ENCODE measurements around the gene EMC10.

Gene EMC10

DNA sequence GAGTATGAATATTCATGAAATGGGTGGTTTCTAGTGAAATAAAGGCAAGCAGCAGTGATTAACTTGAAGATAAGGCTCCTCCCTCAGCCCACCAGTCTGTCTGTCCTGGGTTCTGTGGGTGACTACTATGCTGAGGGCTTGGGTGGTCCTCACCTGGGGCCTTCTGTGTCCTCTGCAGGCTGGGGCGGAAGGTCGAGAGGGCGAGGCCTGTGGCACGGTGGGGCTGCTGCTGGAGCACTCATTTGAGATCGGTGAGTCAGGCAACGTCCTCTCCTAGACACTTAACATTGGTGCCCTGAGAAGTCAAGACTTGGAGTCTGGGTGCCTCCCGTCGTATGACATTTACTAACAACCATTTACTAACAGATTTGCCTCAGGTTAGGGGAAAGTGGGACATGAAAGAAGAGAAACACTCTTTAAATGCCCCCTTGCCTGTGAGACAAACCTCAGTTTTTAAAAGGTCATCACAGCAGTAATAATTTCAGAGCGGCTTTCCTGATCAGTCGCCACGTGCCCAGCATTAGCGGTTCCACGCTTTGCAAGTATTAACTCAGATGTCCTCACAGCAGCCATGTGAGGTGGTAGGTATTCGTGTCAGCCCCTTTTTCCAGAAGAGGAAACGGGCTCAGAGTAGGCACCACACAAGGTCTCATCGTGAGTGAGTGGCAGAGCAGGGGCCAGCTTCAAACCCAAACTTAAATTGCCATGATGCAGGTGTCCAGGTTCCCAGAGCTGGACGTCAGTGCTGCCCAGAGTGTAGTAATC, 1.6 kb downstream of the EMC10 start:
- no peak for DNase-seq (ENCODE audit: low read depth in 2 of 2, low spot score in 1 of 2)

DNA sequence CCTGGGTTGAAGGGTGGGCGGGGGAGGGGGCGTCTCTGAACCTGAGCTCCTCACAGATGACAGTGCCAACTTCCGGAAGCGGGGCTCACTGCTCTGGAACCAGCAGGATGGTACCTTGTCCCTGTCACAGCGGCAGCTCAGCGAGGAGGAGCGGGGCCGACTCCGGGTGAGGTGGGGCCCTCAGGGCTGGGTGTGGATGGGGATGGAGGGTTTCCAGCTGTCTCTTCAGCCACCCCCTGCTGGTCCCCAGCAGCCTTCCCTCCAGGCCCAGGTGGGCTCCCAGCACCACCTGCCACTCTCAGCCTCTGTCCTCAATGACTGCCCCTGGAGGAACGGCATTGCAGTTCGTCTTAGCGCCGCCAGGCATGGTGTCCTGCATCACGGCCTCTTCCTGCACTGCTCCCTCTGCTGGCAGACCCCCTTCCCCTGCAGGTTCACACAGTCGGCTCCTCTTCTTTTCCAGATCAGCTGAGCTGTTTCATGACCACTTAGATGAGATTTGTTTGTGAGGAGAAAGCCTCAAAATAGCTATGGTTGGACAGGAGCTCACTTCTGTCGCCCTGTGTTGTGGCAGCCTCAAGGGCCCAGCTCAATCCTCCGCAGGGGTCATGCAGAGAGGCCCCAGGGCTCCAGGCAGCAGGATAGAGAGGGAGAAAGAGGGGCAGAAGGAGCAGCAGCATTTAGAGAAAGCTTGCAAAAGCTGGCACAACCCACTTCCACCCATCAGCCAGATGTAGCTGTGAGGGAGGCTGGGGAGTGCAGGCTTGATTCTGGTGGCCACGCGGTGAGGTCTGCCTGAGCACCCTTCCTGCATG, 2.8 kb downstream of the EMC10 start:
- no peak for DNase-seq (ENCODE audit: low read depth in 2 of 2, low spot score in 1 of 2)

DNA sequence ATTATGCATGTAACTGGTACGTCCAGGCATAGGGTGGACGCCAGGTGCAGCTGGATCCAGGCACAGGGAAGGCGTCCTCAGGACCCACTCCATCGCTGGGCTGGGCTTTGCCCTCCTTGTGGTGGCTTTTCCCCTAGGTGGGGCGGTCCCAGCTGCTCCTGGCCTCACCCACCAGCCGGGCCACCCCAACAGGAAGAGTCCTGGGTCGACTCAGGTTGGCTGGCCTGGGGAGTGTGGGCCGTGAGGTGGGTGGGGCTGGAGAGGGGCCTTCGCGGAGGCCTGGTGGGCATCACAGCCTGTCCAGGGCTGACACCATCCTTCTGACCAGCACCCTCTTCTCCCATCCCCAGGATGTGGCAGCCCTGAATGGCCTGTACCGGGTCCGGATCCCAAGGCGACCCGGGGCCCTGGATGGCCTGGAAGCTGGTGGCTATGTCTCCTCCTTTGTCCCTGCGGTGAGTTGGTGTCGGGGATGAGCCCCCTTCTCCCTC, 3.5 kb downstream of the EMC10 start:
- DNase-seq (ENCODE audit: low read depth in 2 of 2, low spot score in 1 of 2), result no peak

DNA sequence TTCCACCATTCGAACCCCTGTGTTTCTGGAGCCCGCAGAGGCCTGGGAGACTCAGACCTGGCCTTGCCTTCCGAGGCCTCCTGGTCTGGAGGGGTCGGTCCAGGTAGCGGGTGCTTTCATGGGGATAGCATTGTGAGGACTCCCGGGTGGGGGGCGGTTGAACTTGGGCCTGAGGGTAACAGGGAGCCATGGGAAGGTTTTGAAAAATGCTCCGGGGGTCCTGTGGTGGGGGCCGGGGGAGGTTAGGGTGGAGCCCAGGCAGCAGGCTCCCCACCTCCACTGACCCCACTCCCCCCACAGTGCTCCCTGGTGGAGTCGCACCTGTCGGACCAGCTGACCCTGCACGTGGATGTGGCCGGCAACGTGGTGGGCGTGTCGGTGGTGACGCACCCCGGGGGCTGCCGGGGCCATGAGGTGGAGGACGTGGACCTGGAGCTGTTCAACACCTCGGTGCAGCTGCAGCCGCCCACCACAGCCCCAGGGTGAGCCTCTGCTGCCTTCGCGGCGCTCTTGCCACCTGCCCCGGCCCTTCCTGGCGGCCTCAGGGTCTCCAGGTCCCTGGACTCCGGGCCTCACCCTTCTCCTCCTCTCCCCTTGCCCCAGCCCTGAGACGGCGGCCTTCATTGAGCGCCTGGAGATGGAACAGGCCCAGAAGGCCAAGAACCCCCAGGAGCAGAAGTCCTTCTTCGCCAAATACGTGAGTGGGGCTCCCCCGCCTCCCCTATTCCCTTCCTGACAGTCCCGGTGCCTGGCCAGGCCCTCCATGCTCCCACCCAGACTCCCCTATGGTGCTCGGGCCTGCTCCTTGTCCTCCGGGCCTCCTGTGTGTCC, 4.2 kb downstream of the EMC10 start:
- DNase-seq (ENCODE audit: low read depth in 2 of 2, low spot score in 1 of 2), result no peak

DNA sequence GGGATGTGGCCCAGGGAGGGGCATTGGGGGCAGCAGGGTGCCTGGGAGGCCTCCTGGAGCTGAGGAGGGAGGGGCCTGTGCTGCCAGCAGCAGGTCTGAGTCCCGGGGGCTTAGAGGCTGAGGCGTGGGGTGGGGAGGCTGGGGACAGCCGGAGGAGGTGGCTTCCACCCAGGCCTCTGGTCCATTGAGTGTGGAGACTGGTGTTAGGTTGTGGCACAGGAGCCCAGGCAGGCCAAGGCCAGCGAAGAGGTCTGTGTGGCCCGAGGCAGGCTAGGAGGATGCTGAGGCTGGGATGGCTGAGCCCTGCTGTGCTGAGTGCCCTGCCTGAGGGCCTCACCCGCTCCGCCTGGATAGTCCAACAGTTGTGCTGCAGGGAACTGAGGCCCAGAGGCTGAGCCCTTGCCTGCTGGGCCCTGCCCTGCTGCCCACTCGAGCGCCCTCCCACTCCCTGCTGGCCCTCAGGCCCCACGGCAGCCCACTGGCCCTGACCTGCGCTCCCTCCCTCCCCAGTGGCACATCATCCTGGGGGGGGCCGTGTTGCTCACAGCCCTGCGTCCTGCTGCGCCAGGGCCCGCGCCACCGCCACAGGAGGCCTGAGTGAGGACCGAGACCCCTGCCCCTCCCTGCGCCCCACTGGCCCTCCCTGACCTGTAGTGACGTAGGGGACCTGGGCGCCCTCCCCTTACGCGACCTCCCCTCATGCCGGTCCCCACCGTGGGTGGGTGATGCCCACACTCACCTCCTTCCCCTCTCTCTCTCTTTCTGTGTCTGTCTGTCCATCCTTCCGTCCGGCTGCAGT, 5.2 kb downstream of the EMC10 start:
- DNase-seq (ENCODE audit: low read depth in 2 of 2, low spot score in 1 of 2), result no peak

DNA sequence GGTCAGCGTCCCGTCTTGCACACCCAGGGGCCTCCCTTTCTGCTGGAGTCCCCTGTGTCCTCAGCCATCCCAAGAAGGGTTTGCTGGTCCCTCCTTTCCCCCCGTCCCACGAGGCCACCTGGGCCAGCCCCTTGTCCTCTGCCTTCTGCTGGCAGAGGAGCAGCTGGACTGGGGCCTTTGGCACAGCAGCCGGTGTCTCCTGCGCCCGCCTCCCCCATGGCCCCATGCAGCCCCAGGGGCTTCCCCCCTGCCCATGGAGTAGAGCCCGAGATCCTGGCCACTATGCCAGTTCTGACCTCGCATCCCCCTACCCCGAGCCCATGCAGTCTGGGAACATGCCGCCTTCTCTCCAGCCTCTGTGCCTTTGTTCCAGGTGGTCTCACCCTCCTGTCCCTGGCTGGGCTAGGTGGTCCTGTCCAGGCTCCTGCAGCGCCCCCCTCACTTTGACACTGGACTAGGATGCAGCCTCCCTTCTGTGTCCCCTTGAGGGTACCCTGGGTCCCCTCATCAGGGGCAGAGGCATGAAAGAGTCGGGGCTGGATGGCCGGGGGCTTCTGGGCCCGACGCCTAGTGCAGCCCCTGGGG, 6.1 kb downstream of the EMC10 start:
- no peak for DNase-seq (ENCODE audit: low read depth in 2 of 2, low spot score in 1 of 2)

DNA sequence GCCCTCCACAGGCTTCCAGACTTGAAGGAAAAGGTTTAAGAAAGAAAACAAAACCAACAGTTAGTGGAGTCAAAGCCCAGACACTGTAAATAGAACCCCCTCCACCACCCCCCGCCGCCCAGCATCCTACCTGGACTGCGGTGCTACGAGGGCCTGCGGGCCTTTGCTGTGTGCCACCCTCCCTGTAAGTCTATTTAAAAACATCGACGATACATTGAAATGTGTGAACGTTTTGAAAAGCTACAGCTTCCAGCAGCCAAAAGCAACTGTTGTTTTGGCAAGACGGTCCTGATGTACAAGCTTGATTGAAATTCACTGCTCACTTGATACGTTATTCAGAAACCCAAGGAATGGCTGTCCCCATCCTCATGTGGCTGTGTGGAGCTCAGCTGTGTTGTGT, 6.6 kb downstream of the EMC10 start:
- no peak for DNase-seq (ENCODE audit: low read depth in 2 of 2, low spot score in 1 of 2)

DNA sequence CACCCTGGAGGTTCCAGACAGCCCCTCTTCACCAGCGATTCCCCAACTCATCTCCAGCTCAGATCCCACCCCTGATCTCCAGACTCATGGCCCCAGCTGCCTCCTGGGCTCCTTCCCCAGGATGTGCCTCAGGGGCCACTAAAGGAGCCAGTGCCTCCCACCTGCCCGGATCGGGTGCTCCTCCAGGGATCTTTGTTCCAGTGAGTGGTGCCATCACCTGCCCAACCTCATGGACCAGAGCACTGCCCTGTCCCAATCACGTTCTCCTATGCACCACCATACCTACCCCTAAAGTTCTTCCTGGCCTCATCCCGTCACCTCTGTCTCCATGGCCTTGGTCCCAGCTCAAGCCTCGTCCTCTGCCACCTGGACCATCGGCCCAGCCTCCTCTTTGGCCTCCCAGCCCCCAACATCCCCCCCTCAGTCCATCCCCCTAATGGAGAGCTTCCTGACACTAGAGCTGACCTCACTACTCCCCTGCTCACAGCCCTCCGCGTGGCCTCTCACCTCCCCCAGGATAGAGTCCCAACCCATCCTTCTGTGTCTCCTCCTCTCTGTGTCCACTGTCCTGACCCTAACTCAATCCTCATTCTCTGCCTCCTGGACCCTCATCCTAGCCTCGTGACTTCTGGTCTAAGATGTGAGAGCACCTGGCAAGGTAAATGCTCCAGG, 9.1 kb downstream of the EMC10 start:
- DNase-seq (ENCODE audit: low read depth in 2 of 2, low spot score in 1 of 2), result no peak

DNA sequence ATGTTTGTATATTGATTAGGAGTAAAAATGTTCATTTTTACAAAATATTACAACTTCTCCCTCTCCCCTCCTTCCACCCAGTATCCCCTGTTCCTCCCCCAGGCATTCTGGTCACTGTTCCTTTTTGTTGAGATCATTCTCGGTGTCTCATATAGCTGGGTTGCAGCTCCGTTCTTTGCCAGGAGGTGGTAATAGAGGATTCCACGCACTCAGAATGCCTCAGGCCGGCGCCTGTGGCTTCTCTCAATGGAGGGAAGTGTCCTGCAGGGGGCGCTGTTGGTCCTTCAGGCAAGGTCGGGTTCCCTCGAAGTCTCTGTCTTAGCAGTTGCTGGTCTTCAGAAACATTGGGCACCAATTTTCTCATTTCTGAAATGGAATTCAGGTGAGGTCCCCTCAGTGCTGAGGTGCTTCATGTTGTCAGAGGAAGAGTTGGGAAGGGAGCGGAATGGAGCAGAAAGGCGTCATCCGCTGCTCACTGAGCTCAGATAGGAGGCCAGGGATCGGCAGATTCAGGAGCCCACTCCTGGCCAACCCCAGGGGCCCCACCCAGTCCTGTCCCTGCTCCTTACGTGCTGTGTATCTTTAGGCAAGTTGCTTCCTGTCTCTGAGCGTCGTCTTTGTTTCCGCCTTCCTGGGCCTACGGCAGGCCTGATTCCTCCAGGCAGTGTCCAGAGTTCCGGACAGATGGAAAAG, 10.7 kb downstream of the EMC10 start:
- no peak for DNase-seq (ENCODE audit: low read depth in 2 of 2, low spot score in 1 of 2)

DNA sequence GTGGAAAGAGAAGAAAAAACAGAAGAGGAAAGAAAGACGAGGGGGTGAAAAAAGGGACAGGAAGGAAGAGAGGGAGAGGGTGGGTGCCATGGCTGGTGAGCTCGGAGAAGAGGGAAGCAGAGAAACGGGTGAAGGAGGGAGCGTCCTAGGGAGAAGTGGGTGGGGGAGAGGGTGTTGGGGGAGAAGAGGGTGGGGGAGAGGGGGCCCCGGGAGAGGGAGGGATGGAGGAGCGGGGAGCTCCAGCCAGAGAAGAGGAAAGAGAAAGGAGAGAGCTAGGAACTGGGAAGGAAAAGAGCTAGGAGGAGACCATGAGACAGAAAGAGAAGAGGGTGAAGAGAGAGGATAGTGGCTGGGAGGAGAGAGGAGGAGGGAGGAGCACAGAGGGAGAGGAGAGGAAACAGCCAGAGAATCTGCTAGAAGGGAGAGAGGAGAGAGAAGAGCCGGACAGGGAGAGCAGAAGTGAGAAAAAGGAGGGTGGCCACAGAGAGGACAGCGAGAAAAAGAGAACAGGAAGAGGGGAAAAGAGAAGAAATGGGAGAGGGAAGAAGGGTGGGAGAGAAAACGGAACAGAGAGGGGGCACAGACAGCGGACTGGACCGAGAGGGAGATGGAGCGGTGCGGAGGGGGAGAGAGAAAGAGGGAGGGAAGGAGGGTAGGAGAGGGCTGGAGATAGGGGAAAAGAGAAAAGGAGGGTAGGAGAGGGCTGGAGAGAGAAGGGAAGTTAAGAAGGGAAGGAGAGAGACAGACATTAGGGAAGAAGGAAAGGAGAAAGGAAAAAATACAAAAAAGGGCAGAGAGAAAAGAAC, 12.3 kb downstream of the EMC10 start:
- no peak for DNase-seq (ENCODE audit: low read depth in 2 of 2, low spot score in 1 of 2)

DNA sequence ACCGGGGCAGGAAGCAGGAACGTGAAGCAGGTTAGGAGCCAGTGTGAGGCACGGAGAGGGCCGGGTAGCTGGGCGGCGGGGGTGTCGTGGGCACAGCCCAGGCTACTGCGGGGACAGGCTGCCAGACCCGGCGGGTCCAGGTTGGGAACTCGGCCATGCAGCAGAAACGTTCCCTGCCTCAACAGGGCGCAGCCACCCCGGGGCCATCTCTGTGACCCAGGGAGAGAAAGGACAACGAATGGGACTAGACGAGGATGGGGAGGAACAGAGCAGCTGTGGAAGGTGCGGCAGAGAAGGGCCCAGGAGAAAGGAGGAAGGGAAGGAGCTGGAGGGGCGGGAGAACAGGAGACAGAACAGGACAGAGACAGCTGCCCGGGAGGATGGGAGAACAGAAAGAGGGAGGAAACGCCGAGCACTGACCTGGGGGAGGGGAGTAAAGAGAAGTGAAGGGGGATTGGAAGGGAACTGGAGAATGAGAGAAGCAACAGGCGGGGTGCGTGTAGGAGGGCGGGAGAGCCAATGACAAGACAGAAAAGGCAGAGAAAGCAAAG, 13.2 kb downstream of the EMC10 start:
- DNase-seq (ENCODE audit: low read depth in 2 of 2, low spot score in 1 of 2), result no peak

DNA sequence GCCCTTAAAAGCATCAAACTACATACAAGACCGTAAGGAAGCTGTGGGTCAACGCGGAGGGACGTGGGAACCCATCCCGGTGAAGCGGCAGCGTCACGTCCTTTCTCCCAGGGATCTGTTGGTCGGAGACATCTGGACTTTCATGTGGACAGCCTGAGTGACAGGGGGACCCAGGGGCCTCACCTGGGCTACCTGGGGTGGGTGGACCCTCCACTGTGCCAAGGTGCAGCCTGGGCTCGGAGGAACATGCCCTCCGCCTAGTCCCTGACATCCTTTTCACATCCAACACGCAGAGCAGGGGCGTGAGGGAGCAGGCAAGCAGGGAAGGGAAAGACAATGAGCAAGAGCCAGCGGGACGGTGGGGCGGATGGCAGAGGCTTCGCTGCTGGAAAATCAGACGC, 14.1 kb downstream of the EMC10 start:
- no peak for DNase-seq (ENCODE audit: low read depth in 2 of 2, low spot score in 1 of 2)

DNA sequence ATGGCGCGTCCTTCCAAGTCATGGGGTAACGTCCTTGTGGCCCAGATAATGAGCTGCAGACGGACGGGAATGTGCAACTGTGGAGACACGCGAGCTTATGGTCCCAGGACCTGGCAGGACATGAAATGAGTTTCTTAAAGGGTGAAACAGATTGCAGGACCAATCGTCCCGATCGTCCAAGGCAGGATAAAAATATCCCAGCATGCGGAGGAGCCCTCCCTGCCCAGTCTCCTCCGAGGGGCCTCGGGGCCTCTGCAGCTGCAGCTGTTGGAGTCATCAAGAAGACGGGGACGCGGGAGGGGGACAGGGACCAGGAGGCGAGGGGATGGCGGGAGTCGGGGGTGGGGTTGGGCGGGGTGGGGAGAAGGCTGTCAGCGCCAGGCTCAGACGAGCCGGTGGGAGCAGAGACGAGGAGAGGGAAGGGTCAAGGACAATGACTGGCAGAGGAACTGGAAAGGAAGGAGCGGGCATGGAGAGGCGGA, 14.7 kb downstream of the EMC10 start:
- no peak for DNase-seq (ENCODE audit: low read depth in 2 of 2, low spot score in 1 of 2)

DNA sequence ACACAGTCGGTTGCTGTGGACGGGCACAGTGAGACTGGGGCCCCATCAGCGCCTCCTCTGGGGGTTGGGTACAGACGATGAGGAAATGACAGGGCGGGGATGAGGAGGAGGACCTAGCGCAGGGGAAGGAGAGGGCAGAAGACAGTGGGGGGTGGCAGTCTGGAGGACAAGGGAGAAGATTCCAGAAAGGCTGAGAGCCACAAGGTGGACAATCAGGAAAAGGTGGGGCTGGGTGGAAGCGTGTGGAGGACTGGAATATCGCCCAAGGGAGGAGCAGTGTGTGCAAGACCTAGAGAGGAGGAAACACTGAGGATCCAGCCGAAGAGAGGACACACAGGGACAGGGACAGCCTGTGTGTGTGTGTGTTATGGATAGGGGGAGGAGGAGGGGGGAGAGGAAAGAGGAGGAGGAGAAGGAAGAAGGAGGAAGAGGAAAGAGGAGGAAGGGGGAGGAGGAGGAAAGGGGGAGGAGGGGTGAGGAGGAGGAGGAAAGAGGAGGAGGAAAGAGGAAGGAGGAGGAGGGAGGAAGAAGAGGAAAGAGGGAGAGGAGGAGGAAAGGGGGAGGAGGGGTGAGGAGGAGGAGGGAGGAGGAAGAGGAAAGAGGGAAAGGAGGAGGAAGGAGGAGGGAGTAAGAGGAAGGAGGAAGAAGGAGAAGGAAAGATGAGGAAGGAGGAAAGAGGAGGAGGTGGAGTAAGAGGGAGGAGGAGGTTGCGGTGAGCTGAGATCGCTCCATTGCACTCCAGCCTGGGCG, 16.2 kb downstream of the EMC10 start:
- DNase-seq (ENCODE audit: low read depth in 2 of 2, low spot score in 1 of 2), result no peak

DNA sequence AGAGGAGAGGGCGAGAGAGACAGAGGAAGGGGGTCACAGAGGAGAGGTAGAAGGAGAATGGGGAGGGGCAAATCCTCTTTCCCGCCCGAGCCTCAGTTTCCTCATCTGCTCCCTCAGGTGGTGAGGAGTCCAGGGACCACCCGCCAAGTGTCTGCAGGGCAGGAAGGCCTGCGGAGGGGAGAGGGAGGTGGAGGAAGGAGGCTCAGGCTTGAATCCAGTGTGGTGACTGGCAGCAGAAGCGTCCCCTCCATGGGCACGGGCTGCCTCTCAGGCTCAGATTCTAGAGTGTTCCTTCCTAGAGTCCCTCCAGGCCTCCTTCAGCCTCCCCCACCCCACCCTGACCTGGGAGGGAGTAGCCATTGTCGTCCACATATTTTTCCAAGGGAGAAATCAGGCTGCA, 16.9 kb downstream of the EMC10 start:
- DNase-seq (ENCODE audit: low read depth in 2 of 2, low spot score in 1 of 2), result no peak

DNA sequence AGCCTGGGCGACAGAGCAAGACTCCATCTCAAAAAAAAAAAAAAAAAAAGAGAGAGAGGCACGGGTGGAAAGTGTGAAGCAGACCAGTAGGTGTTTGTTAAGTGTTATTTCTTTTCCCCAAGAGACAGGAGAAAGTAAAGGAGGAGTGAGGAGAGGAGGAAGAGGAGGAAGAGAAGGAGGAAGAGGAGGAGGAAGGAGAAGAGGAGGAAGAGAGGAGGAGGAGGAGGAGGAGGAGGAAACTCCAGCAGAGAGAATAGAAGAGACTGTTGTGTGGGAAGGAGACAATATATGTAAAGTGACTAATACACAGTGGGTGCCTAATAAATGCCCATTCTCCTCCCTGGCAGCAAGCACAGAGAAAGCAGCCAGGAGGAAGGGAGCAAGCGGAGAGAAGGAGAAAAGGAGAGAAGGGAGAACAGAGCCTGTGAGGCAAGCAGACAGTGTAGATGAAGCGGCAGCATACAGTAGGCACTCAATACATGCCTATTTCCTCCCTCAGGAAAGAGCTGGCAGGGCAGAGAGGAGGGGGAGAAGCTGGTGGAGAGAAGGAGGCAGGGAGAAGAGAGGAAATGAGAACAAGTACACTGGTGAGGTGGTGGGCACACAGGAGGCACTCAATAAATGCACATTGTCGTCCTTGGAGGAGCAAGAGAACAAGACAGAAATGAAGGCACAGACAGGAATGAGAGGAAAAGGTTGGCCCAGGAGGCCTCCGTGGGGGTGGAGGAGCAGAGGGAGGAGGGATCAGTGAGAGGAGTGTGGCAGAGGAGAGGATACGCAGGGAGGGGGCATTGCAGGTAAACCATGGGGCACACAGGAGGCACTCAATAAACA, 18.1 kb downstream of the EMC10 start:
- DNase-seq (ENCODE audit: low read depth in 2 of 2, low spot score in 1 of 2), result no peak

Measured in stimulated activated CD8-positive, alpha-beta memory T cell treated with anti-CD3 and anti-CD28 coated beads, Interleukin-4, amount 100 ng/mL, for 4 hours (primary cell).